H1 (cell line): Measurements from ENCODE around the gene CTBP2. TPM values are rescaled to one million over a fixed set of nuclear protein-coding genes. Genes with fewer than 3 reads are reported as not detected.
A peak's percentile ranks its signal among the peaks of the same experiment; 100 is the strongest.

Experiments used
- CTCF ChIA-PET: fragments of 300-600 bp; sonication (Branson Sonifier 250); formaldehyde crosslinking; loops from one replicate; lab custom pipeline; 2021; ENCODE audit not compliant: partially characterized antibody; lab: Charles Lee
- POLR2A ChIA-PET: fragments of 300-600 bp; sonication (Branson Sonifier 250); formaldehyde crosslinking; loops from one replicate; lab custom pipeline; 2021; ENCODE audit warnings: inconsistent platforms; ENCODE audit not compliant: partially characterized antibody; lab: Charles Lee
- DNase-seq, 2 experiments: peaks; one replicate each; pipeline versions ENCODE4 v3.0.0 to v3.0.0-alpha.2; 2010 to 2022; ENCODE audit warnings: low spot score in 2 of 2, low read depth in 1 of 2, mixed read lengths in 1 of 2
- FAIRE-seq: peaks from 2 replicates; lab custom pipeline; 2011; peaks lifted over from hg19 to GRCh38; lab: Jason Lieb, UNC
- H2AFZ ChIP-seq: 2 replicates; pipeline ENCODE4 v1.8.1; 2012; ENCODE audit warnings: low read length, inconsistent platforms
- H2AK5ac ChIP-seq: 2 replicates; pipeline ENCODE4 v1.6.1; 2013; ENCODE audit warnings: low read depth, low read length
- H2BK120ac ChIP-seq: replicated peaks from 2 replicates; pipeline ENCODE3; 2013; ENCODE audit warnings: low read depth, low read length, inconsistent platforms
- H2BK12ac ChIP-seq: 2 replicates; pipeline ENCODE4 v1.6.1; 2013; ENCODE audit warnings: low read depth, low read length
- H2BK15ac ChIP-seq: 2 replicates; pipeline ENCODE4 v1.6.1; 2013; ENCODE audit warnings: low read length
- H2BK20ac ChIP-seq: 2 replicates; pipeline ENCODE4 v1.6.1; 2013; ENCODE audit warnings: low read length
- H2BK5ac ChIP-seq: 2 replicates; pipeline ENCODE4 v1.6.1; 2013; ENCODE audit warnings: low read depth, low read length
- H3K14ac ChIP-seq: 2 replicates; pipeline ENCODE4 v1.6.1; 2013; ENCODE audit warnings: inconsistent platforms; ENCODE audit not compliant: insufficient read length
- H3K18ac ChIP-seq: 2 replicates; pipeline ENCODE4 v1.6.1; 2013; ENCODE audit warnings: low read length; ENCODE audit errors: extremely low read depth
- H3K23ac ChIP-seq: 2 replicates; pipeline ENCODE4 v1.6.1; 2013; ENCODE audit warnings: inconsistent platforms; ENCODE audit not compliant: insufficient read length
- H3K23me2 ChIP-seq: 2 replicates; pipeline ENCODE4 v1.6.1; 2013; ENCODE audit warnings: low read depth, low read length
- H3K27ac ChIP-seq: 2 replicates; pipeline ENCODE4 v1.6.1; 2011; ENCODE audit warnings: low read depth, low read length, inconsistent platforms
- H3K27me3 ChIP-seq, 4 experiments: replicated peaks in 1 of 4; 1 replicate in 1 of 4; 2 replicates in 3 of 4; pipeline versions ENCODE4 v1.6.1 to v1.8.1; 2011 to 2013; ENCODE audit warnings: low read length in 3 of 4, mild to moderate bottlenecking in 3 of 4, inconsistent platforms in 2 of 4, mixed read lengths in 2 of 4, moderate library complexity in 1 of 4; ENCODE audit not compliant: control insufficient read depth in 3 of 4, insufficient read depth in 3 of 4; ENCODE audit errors: extremely low read depth in 1 of 4
- H3K36me3 ChIP-seq, 4 experiments: 2 replicates each; pipeline versions ENCODE4 v1.6.1 to v1.8.1; 2011 to 2013; ENCODE audit warnings: mild to moderate bottlenecking in 4 of 4, low read length in 3 of 4, moderate library complexity in 2 of 4, control low read depth in 1 of 4, inconsistent platforms in 1 of 4; ENCODE audit not compliant: insufficient read depth in 4 of 4, control insufficient read depth in 2 of 4
- H3K4ac ChIP-seq: replicated peaks from 2 replicates; pipeline ENCODE3; 2013; ENCODE audit warnings: low read length, low read depth, mixed read lengths, inconsistent platforms; ENCODE audit not compliant: insufficient read length
- H3K4me1 ChIP-seq, 4 experiments: replicated peaks in 1 of 4; 1 replicate in 1 of 4; 2 replicates in 3 of 4; pipeline versions ENCODE4 v1.6.1 to v1.8.1; 2011 to 2013; ENCODE audit warnings: low read length in 3 of 4, inconsistent platforms in 2 of 4, mixed read lengths in 1 of 4; ENCODE audit not compliant: insufficient read depth in 4 of 4, control insufficient read depth in 3 of 4
- H3K4me2 ChIP-seq, 2 experiments: 2 replicates each; pipeline versions ENCODE4 v1.6.1 to v1.8.1; 2011 to 2013; ENCODE audit warnings: low read depth in 2 of 2, low read length in 2 of 2, control low read depth in 1 of 2, inconsistent platforms in 1 of 2, mild to moderate bottlenecking in 1 of 2; ENCODE audit not compliant: insufficient read depth in 1 of 2
- H3K4me3 ChIP-seq, 4 experiments: fragments of 200-600, 300-600 bp in 1 of 4; sonication (generic), shearing (Covaris generic), sonication (Bioruptor Twin) in 1 of 4; 2 replicates each; pipeline versions ENCODE4 v1.5.1 to v1.8.1; 2011 to 2016; ENCODE audit warnings: low read length in 4 of 4, low read depth in 3 of 4, control low read depth in 2 of 4, inconsistent platforms in 2 of 4, mild to moderate bottlenecking in 2 of 4, mixed read lengths in 1 of 4, moderate library complexity in 1 of 4; ENCODE audit not compliant: insufficient read depth in 2 of 4; ENCODE audit errors: extremely low read depth in 1 of 4
- H3K56ac ChIP-seq: replicated peaks from 2 replicates; pipeline ENCODE3; 2013; ENCODE audit warnings: low read depth, mild to moderate bottlenecking, mixed read lengths, low read length, inconsistent platforms; ENCODE audit not compliant: insufficient read length
- H3K79me1 ChIP-seq: 2 replicates; pipeline ENCODE4 v1.6.1; 2013; ENCODE audit warnings: low read depth, low read length, control low read depth
- H3K79me2 ChIP-seq, 2 experiments: 2 replicates each; pipeline versions ENCODE4 v1.6.1 to v1.8.1; 2012 to 2013; ENCODE audit warnings: low read length in 2 of 2, mild to moderate bottlenecking in 2 of 2, inconsistent platforms in 1 of 2; ENCODE audit not compliant: insufficient read depth in 2 of 2, control insufficient read depth in 1 of 2
- H3K9ac ChIP-seq, 4 experiments: replicated peaks in 1 of 4; 1 replicate in 1 of 4; 2 replicates in 3 of 4; pipeline versions ENCODE4 v1.6.1 to v1.8.1; 2011 to 2013; ENCODE audit warnings: low read depth in 3 of 4, low read length in 3 of 4, control low read depth in 2 of 4, mild to moderate bottlenecking in 2 of 4, moderate library complexity in 2 of 4, inconsistent platforms in 1 of 4; ENCODE audit errors: extremely low read depth in 1 of 4
- H3K9me3 ChIP-seq, 2 experiments: 2 replicates each; pipeline versions ENCODE4 v1.6.1 to v1.8.1; 2012 to 2013; ENCODE audit warnings: mild to moderate bottlenecking in 2 of 2, moderate library complexity in 2 of 2, control low read depth in 1 of 2, inconsistent platforms in 1 of 2, low read depth in 1 of 2, low read length in 1 of 2, mixed read lengths in 1 of 2; ENCODE audit not compliant: insufficient read depth in 2 of 2
- H4K20me1 ChIP-seq, 2 experiments: replicated peaks in 1 of 2; 2 replicates each; pipeline versions ENCODE3 to v1.8.1; 2011 to 2013; ENCODE audit warnings: inconsistent platforms in 2 of 2, low read length in 2 of 2, mild to moderate bottlenecking in 1 of 2; ENCODE audit not compliant: insufficient read depth in 2 of 2, control insufficient read depth in 1 of 2
- H4K5ac ChIP-seq: 2 replicates; pipeline ENCODE4 v1.6.1; 2013; ENCODE audit warnings: low read length, low read depth, mixed read lengths, inconsistent platforms; ENCODE audit not compliant: insufficient read length
- H4K8ac ChIP-seq: 2 replicates; pipeline ENCODE4 v1.8.0; 2013; ENCODE audit warnings: mild to moderate bottlenecking, moderate library complexity, low read length, inconsistent platforms; ENCODE audit not compliant: insufficient read depth; ENCODE audit errors: extremely low read depth
- H4K91ac ChIP-seq: replicated peaks from 2 replicates; pipeline ENCODE3; 2013; ENCODE audit warnings: low read length, mixed read lengths, inconsistent platforms; ENCODE audit not compliant: insufficient read length
- ASH2L ChIP-seq: fragments of 200-600, 300-600 bp; sonication (generic); IDR thresholded peaks from one replicate; pipeline ENCODE4 v1.7.1; 2017; ENCODE audit warnings: low read length
- BCL11A ChIP-seq, 2 experiments: IDR thresholded peaks; one replicate each; pipeline ENCODE4 v1.6.1; 2011; ENCODE audit warnings: low read depth in 2 of 2, low read length in 2 of 2, mild to moderate bottlenecking in 2 of 2
- GTF2F1 ChIP-seq: IDR thresholded peaks from 2 replicates; pipeline ENCODE4 v1.6.1; 2012; ENCODE audit warnings: low read depth, low read length, improper control_type of control experiment, borderline replicate concordance
- KDM4A ChIP-seq: IDR thresholded peaks from one replicate; pipeline ENCODE4 v1.7.1; 2012; ENCODE audit warnings: low read depth, mild to moderate bottlenecking, moderate library complexity, low read length, inconsistent platforms; ENCODE audit not compliant: severe bottlenecking
- MAFK ChIP-seq: IDR thresholded peaks from 2 replicates; pipeline ENCODE4 v1.6.1; 2012; ENCODE audit warnings: low read depth, mild to moderate bottlenecking, improper control_type of control experiment, low read length
- POLR2A ChIP-seq, 2 experiments: IDR thresholded peaks; 1 replicate in 1 of 2; 2 replicates in 1 of 2; pipeline ENCODE4 v1.6.1; 2011; ENCODE audit warnings: low read depth in 2 of 2, low read length in 2 of 2, mild to moderate bottlenecking in 2 of 2; ENCODE audit errors: control extremely low read depth in 1 of 2
- RFX5 ChIP-seq: IDR thresholded peaks from 2 replicates; pipeline ENCODE4 v1.6.1; 2011; ENCODE audit warnings: low read depth, low read length, improper control_type of control experiment, borderline replicate concordance
- TCF12 ChIP-seq: IDR thresholded peaks from 2 replicates; pipeline ENCODE4 v1.6.1; 2011; ENCODE audit warnings: low read depth, mild to moderate bottlenecking, low read length
- WGBS, 2 experiments: shearing (Covaris generic) in 1 of 2; methylation state at CpG; one replicate each; pipeline versions ENCODE4 v1.1.6 to v1.1.7; 2013 to 2015; ENCODE audit warnings: low lambda C conversion rate in 2 of 2, mixed read lengths in 2 of 2, inconsistent platforms in 1 of 2, low coverage in 1 of 2, missing lambda C conversion rate in 1 of 2; ENCODE audit not compliant: insufficient replicate concordance in 2 of 2, insufficient coverage in 1 of 2, insufficient read length in 1 of 2; ENCODE audit errors: extremely low coverage in 1 of 2, missing lambda C conversion rate in 1 of 2; 5-methylcytosine and 5-hydroxymethylcytosine counted together
- polyA plus RNA-seq, 7 experiments: library from polyadenylated mRNA; depleted of rRNA in 3 of 7; stranded (reverse) in 5 of 7; unstranded in 2 of 7; fragments of >200 nt in 5 of 7; fragments of 200-250 nt in 2 of 7; gene quantifications; 1 replicate in 5 of 7; 2 replicates in 1 of 7; 4 replicates in 1 of 7; pipeline versions ENCODE4 v1.2.1 to v1.2.3, GENCODE V29; 2011 to 2013; ENCODE audit warnings: missing spikeins in 2 of 7, mixed read lengths in 2 of 7
- total RNA-seq: library from RNA; stranded (reverse); fragmentation: NEBNext Ultra II Directional; extraction: Animal tissue kit (Norgen Biotek cat#: 25700); gene quantifications from 2 replicates; pipeline ENCODE4 v1.2.1, GENCODE V29; 2021

Gene CTBP2
- total and polyA plus RNA-seq, 2 of the 8 experiments (the other 6 are each of a cell fraction or from before 2014, with no cell fraction given) = 208 to 221 TPM

GRCh38 chr10:125124115-125124487, 36.3 kb downstream of the CTBP2 start:
- H3K79me1 ChIP-seq = peaks cover 40% of the 10 kb centered on the region
- 86% methylated on average over 11 of the region's 11 CpGs; no CpG with 5 or more reads in 1 of the 2 experiments for WGBS, 2 experiments
- no peak overlapping the region for H2BK15ac ChIP-seq
- H4K8ac ChIP-seq = no peak overlapping the region
- H3K14ac ChIP-seq = no peak overlapping the region
- no peak overlapping the region for H4K91ac ChIP-seq
- H3K23ac ChIP-seq = no peak overlapping the region
- H3K27ac ChIP-seq = 0 out of 2 replicates have a peak overlapping the region, but pooled peaks have one; percentile 36
- no peaks in the 10 kb centered on the region for H3K9me3 ChIP-seq
- TF ChIP-seq RFX5 (no peak), POLR2A (IDR thresholded peaks at IDR 0.05; ENCODE audit: control extremely low read depth in 1 of 2, low read depth in 2 of 2, low read length in 2 of 2) (no peak), ASH2L (no peak), MAFK (no peak), KDM4A (no peak), GTF2F1 (no peak), BCL11A (IDR thresholded peaks at IDR 0.05; ENCODE audit: low read depth in 2 of 2, low read length in 2 of 2) (no peak), TCF12 (no peak)
- H3K4me3 ChIP-seq = no peak overlapping the region
- H3K4me2 ChIP-seq = no peak overlapping the region; a peak in 1 of 4 replicates
- H3K79me2 ChIP-seq = peaks cover 93 to 100% of the 10 kb centered on the region in 2 experiments
- peaks cover 4 to 37% (median 18%) of the 10 kb centered on the region in 4 experiments for H3K4me1 ChIP-seq
- no peak overlapping the region for H2AK5ac ChIP-seq
- POLR2A ChIA-PET = interaction anchor here (1.2 to 1.9 kb wide), 3 partner anchors 10 to 39 kb away, joined by 3 to 8 read pairs (median 3); no protein-coding TSS in a partner anchor
- no peaks in the 10 kb centered on the region for H3K23me2 ChIP-seq
- H3K56ac ChIP-seq = no peak overlapping the region
- CTCF ChIA-PET = interaction anchor here (0.8 to 1.7 kb wide), 3 partner anchors 9 to 76 kb away, joined by 4 to 5 read pairs (median 4); no protein-coding TSS in a partner anchor
- FAIRE-seq (no peak), DNase-seq (no peak)
- no peak overlapping the region for H3K4ac ChIP-seq
- no peak overlapping the region for H3K18ac ChIP-seq
- 0 out of 2 replicates have a peak overlapping the region, but pooled peaks have one; percentile 14 for H2BK5ac ChIP-seq
- no peak overlapping the region for H3K9ac ChIP-seq
- no peak overlapping the region for H2BK20ac ChIP-seq
- peaks cover 2 to 58% (median 4%) of the 10 kb centered on the region in 4 experiments; a peak in 6 of 8 replicates for H3K36me3 ChIP-seq
- H4K20me1 ChIP-seq = peaks cover 78 to 89% of the 10 kb centered on the region in 2 experiments
- H2AFZ ChIP-seq = no peak overlapping the region
- no peak overlapping the region for H4K5ac ChIP-seq
- no peaks in the 10 kb centered on the region for H3K27me3 ChIP-seq
- no peak overlapping the region for H2BK120ac ChIP-seq
- no peak overlapping the region for H2BK12ac ChIP-seq
